Fibroblast of skin of right quadriceps (primary cell): ENCODE data around the gene LARP1.

Experiments used
- DNase-seq: peaks from one replicate; pipeline ENCODE4 v3.0.0-alpha.2; 2013

Gene LARP1

GRCh38 chr5:154762700-154763099 is 7.5 kb downstream of the LARP1 start:
- DNase-seq: no peak

DNA sequence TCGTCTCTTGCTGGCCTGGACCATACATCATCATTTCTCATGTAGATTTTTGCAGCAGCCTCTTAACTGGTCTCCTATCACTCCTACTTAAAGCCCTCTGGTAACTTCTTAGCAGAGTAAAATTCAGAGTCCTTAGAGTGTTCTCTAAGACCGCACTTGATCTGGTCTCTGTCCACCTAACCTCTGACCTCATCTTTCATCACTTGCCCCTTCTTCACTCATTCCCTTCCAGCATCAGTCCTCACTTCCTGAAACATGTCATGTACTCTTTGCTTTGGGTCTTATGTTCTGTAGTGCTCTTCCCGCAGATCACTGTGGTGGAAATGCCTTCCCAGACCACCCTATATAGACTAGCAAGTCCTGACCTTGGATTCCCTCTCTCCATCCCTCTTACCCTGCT is 9.8 kb downstream of the LARP1 start:
- no peak for DNase-seq

GRCh38 chr5:154765396-154765925 is 10.3 kb downstream of the LARP1 start:
- no peak for DNase-seq

- no peak for DNase-seq
Observed at GRCh38 chr5:154766558-154767281, 11.5 kb downstream of the LARP1 start.

- DNase-seq: no peak
Observed at GRCh38 chr5:154767576-154767975, 12.4 kb downstream of the LARP1 start.

GRCh38 chr5:154768207-154768606 is 13.0 kb downstream of the LARP1 start:
- DNase-seq: no peak

GRCh38 chr5:154770111-154770510 is 14.9 kb downstream of the LARP1 start:
- DNase-seq: no peak

- DNase-seq: peak; percentile 90
Observed at GRCh38 chr5:154771383-154771901, 16.3 kb downstream of the LARP1 start.

DNA sequence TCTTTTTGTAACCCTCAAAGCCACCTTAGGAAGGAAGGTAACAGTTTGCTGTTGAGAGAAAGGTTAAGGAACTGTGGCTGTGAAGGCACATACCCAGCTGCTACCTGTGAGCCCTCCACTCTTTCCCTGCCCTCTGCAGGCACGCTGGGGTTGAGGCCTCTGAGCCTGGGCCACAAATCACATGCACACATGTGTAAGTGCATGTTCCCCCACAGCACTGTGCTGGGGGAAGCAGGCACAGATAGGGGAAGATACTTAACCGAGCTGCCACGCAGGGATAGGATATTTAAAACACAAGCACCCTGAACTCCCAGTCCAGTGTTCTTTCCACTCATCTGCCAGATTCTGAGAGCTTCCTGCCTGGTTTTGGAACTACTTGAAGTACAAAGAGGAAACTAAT is 18.1 kb downstream of the LARP1 start:
- no peak for DNase-seq

DNA sequence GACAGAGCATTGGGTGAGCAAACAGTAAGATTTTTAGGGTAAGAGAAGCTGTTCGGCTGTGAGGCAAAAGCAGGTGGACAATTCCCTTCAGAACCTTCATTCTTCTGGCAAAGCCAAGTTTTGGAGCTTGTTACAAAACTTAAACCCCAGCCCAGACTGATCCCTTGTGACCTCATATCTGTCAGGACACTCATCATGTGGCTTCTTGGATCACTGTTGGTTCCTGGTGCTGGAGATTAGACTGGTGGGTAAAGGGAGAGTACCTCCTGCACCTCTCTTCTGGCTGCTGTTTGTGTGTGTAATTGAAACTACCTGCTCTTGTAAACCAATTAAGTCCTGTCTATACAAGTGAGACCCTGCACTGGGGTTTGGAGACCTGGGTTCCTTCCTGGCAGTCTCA is 21.0 kb downstream of the LARP1 start:
- DNase-seq: no peak

DNA sequence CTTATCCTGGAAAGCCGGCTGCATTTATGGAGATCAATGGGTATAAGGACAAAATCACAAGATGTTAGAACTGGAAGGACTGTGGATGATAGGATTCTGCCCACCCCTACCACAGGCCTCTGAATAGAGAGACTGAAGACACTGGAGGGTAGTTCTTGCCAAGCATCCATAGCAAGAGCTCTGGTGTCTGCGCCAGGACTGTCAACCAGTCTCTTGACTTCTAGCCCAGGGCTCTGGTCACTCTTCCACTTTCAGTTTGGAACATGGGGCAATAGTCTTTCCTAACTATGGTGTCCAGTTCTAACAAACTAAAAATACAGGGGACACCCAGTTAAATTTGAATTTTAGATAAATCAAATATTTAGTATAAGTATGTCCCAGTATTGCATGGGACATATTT is 23.4 kb downstream of the LARP1 start:
- DNase-seq: no peak

DNA sequence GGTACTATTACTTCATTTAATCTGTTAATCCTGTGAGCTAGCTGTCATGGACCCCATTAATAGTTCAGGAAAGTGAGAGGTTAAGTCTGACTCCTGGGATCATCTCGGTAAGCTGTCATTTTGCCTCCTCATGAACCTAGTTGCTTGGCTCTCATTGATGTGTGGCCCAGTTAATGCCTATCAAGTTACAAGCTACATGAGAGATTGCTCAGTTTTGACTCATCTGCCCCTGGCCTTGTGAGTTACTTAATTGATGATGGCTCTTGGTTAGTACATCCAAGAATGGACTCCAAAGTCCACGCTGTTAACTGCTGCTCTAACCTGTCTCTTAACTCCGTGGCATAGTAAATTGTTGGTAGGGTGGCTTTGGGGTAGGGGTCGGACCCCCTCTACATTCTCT is 23.9 kb downstream of the LARP1 start:
- DNase-seq: peak; percentile 82

GRCh38 chr5:154780128-154780527 is 25.0 kb downstream of the LARP1 start:
- DNase-seq: no peak

GRCh38 chr5:154782326-154782725 is 27.1 kb downstream of the LARP1 start:
- DNase-seq: no peak

- no peak for DNase-seq
Observed at GRCh38 chr5:154782812-154783592, 27.8 kb downstream of the LARP1 start.

DNA sequence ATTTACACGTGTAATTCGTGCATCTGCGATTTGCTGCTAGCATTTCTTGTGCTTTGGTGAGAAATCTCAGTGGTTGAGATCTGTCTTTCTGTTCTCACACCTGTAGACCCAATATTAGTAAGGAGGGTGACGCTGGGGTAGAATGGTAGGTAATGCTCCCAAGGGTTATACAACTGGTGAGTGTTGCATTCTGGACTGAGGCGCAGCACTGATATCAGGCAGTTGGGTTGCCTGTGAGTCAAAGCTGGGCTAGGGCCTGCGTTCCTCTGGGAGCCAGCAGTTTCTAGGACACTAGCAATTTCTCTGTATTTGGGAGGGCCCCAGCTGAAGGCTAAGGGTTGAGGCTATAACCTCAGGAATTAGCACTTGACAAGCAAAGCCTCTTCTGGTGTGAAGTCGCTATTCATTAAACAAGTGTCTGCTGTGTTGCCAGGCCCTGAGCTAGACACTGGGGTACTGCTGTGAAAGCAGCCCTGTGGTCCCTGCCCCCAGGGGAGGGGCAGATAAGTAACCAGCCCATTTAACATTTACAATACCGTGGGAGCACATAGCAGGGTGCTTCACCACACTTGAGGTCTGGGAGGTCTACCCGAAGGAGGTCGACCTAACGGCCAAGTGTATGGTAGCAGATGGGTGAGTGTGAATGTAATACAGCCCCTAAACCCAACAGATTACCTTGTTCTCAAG is 28.7 kb downstream of the LARP1 start:
- DNase-seq: no peak

DNA sequence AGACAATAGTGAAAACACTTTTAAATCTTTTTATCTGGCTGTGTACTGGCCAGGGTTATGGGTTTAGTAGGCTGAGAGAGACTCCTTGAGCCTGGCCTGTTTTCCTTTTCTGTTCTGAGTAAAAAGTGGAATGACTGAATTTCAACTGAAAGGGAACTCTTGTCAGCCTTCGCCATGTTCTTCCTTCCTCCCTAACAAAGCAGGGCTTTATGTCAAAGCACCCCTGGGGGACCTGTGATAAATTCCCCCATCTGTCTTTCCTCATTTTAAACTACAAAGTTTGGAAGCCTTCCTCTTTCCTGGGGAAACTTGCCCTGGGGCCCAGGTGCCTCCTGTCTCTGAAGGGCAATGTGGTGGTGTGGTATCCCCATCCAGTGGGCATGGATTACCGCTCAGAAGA is 29.7 kb downstream of the LARP1 start:
- no peak for DNase-seq

- no peak for DNase-seq
Observed at GRCh38 chr5:154786414-154786813, 31.2 kb downstream of the LARP1 start.

DNA sequence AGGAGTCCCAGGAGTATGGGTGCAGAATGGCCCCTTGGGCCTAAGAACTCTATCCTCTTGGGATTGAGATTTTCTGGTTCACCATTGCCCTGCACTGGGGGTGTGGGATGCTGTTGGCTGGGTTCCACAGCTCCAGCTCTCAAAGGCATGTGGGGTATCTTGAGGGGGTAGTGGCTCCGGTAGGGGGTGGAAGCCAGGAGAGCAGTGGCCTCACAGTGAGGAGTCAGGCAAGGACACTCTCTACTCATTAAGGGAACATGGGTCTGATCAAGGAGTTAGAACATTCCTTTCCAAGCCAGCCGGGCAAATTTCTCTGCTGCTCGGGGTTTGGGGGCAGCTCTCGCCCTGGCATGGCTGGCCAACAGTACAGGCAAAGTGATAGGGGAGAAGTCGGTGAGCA is 33.0 kb downstream of the LARP1 start:
- no peak for DNase-seq

DNA sequence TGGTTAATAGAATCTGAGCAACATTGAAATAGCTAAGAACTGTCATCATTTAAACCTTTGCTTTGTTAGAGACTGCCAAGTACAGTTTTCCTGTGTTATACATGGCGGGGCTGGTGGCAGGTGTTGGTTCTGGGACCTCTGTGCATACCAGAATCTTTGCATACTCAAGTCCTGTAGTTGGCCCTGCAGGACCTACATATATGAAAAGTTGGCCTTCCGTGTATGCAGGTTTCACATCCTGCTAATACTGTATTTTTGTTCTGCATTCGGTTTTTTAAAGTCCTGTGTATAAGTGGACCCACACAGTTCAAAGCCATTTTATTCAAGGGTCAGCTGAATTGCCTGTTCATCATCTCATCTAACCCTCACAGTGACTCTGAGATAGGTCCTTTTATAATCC is 36.4 kb downstream of the LARP1 start:
- DNase-seq: no peak

DNA sequence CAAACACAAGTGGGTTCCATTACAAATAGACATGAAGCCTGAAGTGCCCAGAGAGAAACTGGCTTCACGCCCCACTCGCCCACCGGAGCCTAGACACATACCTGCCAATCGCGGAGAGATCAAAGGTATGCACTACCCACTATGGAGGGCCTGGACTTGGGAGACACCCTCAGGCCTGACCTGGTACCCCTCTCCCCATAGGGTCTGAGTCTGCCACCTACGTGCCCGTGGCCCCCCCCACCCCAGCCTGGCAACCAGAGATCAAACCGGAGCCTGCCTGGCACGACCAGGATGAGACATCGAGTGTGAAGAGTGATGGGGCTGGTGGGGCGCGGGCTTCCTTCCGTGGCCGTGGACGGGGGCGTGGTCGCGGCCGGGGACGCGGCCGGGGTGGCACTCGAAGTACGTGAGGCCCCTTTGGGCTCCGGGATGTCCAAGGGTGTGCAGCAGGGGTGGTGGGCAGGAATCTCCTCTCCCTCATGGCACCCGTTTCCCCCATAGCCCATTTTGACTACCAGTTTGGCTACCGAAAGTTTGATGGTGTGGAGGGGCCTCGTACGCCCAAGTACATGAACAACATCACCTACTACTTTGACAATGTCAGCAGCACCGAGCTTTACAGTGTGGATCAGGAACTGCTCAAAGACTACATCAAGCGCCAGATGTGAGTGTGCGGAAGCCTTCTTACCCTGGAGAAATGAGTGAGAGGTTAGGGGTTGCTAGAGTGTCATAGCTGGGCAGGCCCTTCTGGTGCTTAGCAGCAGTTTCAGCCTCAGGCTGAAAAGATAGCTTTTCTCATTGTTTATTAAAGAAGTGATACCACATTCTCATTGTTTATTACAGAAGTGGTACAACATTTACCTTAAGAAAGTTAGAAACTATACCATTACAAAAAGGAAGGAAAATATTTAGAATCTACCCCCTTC is 38.7 kb downstream of the LARP1 start:
- DNase-seq: no peak

GRCh38 chr5:154794525-154795234 is 39.5 kb downstream of the LARP1 start:
- peak; percentile 12 for DNase-seq
